HT1080 (cell line): ENCODE data around the gene SH3RF2. TPM values are rescaled to one million over a fixed set of nuclear protein-coding genes. Genes with fewer than 3 reads are reported as not detected.

Experiments used
- DNase-seq: peaks from one replicate; pipeline ENCODE4 v3.0.0-alpha.2; 2015; ENCODE audit warnings: low read depth
- total RNA-seq: library from RNA; depleted of rRNA; stranded (reverse); fragments of >200 nt; shearing (Covaris generic); gene quantifications from 2 replicates; pipeline ENCODE4 v1.2.3, GENCODE V29; 2014

Gene SH3RF2
- total RNA-seq, 1 experiment from 2014 or later: 18.9 TPM

- no peak for DNase-seq
These were observed 104.9 kb downstream of the SH3RF2 start for GRCh38 chr5:146041180-146041789.

GRCh38 chr5:146042628-146043279, 106.4 kb downstream of the SH3RF2 start:
- peak; percentile 95 for DNase-seq

- no peak for DNase-seq
These were observed 107.3 kb downstream of the SH3RF2 start for GRCh38 chr5:146043722-146044121.

- DNase-seq: no peak
These were observed 111.0 kb downstream of the SH3RF2 start for GRCh38 chr5:146047396-146047795.

- DNase-seq: peak; percentile 71
These were observed 112.8 kb downstream of the SH3RF2 start for GRCh38 chr5:146048994-146049703.

GRCh38 chr5:146049704-146050026, 113.3 kb downstream of the SH3RF2 start:
- DNase-seq: no peak

GRCh38 chr5:146050086-146050485, 113.7 kb downstream of the SH3RF2 start:
- no peak for DNase-seq

- peak; percentile 61 for DNase-seq
These were observed 115.3 kb downstream of the SH3RF2 start for GRCh38 chr5:146051678-146052077.

- no peak for DNase-seq
These were observed 116.4 kb downstream of the SH3RF2 start for GRCh38 chr5:146052780-146053179.

GRCh38 chr5:146055432-146055831, 119.1 kb downstream of the SH3RF2 start:
- DNase-seq: no peak

- DNase-seq: no peak
These were observed 123.3 kb downstream of the SH3RF2 start for GRCh38 chr5:146059460-146060220.

GRCh38 chr5:146060221-146060585, 123.8 kb downstream of the SH3RF2 start:
- no peak for DNase-seq

- no peak for DNase-seq
These were observed 130.6 kb downstream of the SH3RF2 start for GRCh38 chr5:146066968-146067367.

GRCh38 chr5:146068206-146068605, 131.8 kb downstream of the SH3RF2 start:
- no peak for DNase-seq

- DNase-seq: no peak
These were observed 132.8 kb downstream of the SH3RF2 start for GRCh38 chr5:146068977-146069779.

- no peak for DNase-seq
These were observed 133.4 kb downstream of the SH3RF2 start for GRCh38 chr5:146069780-146070099.

- no peak for DNase-seq
These were observed 134.4 kb downstream of the SH3RF2 start for GRCh38 chr5:146070746-146071145.

GRCh38 chr5:146071171-146071570, 134.8 kb downstream of the SH3RF2 start:
- DNase-seq: no peak

GRCh38 chr5:146072595-146072994, 136.2 kb downstream of the SH3RF2 start:
- no peak for DNase-seq

- no peak for DNase-seq
These were observed 137.0 kb downstream of the SH3RF2 start for GRCh38 chr5:146073239-146073900.

GRCh38 chr5:146076028-146076427, 139.7 kb downstream of the SH3RF2 start:
- no peak for DNase-seq
